HG02885 (cell line): Measurements from ENCODE around the gene SETX.

Experiments used
- ATAC-seq: cut with Tn5 transposase; IDR thresholded peaks from one replicate; pipeline ENCODE4 v1.9.1; 2021; ENCODE audit warnings: mild to moderate bottlenecking; ENCODE audit not compliant: unreplicated experiment, poor library complexity

The SETX gene

DNA sequence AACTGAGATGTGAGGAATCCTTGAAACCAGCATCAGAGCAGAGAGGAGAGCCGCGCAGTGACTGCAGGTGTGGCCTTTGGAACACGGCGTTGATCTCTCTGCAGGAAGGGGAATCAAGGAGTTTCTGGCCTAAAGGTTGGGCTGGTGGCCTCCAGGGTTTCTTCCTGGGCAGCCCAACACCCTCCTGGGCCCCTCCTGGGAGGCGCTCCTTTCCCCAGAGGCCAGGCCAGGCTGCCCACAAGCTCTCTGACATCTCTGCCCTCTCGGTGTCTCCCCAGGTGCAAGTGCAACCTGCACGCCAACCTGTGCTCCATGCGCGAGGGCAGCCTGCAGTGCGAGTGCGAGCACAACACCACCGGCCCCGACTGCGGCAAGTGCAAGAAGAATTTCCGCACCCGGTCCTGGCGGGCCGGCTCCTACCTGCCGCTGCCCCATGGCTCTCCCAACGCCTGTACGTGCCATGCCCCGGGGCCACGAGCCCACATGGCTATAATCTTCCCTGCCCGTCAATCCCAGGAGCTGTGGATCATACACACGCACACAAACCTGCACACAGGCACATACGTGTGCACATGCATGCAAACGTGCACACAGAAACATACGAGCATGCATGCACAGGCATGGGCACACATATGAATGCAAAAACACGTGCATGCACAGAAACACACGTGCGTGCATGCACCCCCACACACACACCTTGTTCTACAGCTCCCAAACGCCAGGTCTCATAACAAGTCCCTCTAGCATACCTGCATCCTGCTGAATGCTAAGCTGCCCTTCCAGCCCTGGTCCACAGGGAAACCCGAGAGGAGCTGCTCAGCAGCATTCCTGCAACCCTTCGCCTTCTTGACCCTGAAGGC lies 128.0 kb downstream of the SETX start:
- ATAC-seq: no peak

DNA sequence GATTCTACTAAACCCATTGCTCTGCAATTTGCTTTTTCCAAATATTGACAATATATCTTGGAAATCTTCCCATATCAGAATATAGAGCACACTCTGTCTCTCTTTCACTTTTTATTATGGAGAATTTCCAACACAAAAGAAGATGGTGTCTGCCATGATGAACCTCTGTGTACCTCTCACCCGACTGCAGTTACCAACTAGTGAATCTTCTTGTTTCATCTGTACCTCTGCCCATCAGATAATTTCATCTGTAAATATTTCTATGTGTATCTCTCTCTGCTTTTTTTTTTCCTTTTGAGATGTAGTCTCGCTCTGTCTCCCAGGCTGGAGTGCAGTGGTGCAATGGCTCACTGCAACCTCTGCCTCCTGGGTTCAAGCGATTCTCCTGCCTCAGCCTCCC lies 130.1 kb downstream of the SETX start:
- ATAC-seq: no peak

DNA sequence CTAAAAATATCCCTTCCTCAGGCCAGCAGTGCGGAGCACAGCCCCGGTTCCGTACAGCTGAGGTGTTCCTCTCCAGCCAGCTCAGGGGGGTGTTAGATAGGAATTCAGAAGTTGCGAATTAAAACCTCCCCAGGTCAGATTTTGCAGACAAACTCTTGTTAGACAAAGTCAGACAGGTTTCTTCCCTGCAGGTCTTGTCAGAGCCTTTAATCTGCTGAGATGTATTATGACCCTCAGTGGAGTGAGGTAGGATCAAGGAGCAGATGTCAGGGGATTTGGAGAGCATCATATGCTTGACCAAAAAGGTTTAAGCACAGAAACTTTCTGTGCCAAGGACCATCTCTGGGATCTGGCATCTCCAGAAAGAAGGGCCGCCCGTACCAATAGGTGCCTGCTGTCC lies 132.8 kb downstream of the SETX start:
- no peak for ATAC-seq

DNA sequence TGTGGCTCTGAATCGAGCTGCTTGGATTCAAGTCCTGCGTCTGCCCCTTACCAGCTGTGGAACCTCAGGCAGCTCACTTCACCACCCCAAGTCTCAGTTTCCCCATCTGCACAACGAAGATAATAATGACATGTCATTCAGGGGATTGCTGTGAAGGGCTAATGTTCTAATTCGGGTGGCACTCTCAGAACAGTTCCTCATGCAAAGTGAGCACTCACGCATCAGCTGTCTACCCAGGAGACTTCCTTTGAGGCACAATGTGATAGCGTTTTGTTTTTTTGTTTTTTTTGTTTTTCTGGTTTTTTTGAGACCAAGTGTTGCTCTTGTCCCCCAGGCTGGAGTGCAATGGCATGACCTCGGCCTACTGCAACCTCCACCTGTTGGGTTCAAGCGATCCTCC lies 136.6 kb downstream of the SETX start:
- no peak for ATAC-seq

DNA sequence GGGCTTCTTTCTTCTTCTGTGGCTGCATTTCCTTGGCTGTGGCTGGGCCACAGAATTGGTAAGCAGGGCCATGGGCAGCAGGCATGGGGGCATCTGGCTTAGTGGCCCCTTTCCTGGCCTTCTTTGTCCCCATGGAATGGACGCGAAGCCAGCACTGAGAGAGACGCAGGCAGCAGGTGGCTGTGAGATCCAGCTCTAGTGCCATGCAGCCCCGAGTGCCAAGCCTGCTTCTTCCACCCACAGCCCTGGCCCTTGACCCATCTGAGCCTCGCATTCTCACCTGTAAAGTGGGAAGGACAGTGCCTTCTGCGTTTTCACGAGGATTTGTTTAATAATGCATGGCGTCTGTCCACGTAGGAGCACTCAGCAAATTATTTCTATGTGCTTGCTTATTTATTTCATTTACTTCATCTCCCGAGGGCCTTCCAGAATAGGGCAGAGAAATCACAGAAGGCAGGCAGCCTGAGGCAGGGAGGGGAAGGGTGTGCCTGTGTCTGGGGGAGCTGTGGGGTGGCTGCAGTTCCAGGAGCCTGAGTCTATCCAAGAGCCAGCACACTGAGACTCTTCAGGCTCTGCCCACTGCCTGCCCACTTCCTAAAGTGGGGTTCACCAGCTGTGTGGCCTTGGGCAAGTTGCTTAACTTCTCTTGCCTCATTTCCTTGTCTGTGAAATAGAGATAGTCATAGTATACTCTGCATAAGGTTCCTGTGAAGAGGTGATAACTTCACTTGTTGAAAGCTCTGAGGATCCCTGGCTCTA lies 137.7 kb downstream of the SETX start:
- ATAC-seq: no peak

DNA sequence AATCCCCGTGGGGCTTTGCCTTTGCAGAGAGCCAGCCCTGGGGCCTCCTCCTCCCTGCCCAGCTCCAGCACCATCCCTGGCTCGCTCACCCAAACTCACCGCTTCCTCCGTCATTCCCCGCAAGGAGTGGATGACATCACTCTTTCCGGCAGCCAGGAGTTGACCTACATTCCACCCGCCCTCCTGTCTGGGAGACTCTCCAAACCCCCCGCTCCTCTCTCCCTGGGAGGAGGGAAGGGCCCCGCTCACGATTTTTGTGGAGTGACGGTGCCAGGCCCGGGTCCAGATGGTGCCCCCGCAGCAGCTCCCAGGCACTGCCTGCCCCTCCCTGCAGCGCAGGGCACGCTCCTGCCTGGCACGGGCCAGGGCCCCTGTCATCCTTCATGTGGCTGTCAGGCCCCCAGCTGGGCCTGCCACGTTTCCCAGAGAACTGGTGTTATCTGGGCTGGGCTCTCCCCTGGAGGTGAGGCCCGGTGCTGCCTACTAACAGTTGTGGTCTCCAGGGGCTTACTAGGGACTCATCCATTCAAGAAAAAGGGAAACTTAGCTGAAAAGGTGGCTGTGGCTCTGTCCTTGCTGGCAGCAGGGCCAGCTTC lies 140.7 kb downstream of the SETX start:
- no peak for ATAC-seq

DNA sequence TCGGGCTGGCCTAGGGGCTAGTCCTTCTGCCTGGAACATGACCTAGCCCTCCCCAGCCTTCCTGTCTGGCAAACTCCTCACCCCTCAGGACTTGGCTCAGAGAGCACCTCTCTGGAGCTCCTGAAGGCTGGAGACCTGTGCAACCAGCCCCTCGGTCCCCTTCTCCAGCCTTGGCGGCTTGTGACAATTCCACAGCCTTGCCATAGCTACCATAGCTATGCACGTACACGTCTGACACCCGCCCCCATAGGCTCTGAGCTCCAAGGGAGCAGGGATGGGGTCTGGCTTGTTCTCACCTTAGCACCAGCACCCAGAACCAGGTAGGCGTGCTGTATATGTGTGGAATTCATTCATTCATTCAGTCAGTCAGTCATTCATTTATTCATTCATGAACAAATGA lies 143.2 kb downstream of the SETX start:
- ATAC-seq: no peak
